NCI-H2107 (cell line): ENCODE results near the gene ECHS1.

Experiments
- DNase-seq: peaks from one replicate; lab custom pipeline; 2025; lab: John Stamatoyannopoulos, UW

ECHS1 gene

GRCh38 chr10:133341983-133342382, 31.2 kb downstream of the ECHS1 start:
- no peak for DNase-seq

DNA sequence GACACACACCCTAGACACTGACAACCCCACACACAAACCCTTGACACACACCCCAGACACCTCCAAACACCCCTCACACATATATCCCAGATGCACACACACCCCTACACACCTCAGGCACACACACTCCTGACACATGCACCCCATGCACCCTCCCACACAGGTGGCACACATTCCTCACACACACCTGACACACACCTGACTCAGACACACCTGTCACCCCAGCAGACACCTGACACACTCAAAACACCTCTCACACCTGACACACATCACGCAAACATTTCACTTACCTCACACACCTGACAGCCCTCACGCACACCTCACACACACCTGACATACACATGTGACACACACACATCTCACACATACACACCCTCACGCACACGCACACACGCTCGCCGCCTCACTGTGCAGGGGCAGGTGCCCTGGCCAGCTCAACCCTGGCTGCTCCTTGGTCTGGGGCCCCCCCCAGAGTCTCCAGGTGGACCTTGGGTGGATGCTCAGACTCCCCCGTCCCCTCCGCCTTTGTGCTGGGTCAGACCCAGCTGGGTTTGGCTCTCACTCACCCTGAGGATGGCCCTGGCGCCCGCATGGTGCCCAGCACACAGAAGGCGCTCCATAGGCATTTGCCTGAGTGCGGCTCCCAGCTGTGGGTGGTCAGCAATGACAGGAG, 33.3 kb downstream of the ECHS1 start:
- DNase-seq, result no peak

DNA sequence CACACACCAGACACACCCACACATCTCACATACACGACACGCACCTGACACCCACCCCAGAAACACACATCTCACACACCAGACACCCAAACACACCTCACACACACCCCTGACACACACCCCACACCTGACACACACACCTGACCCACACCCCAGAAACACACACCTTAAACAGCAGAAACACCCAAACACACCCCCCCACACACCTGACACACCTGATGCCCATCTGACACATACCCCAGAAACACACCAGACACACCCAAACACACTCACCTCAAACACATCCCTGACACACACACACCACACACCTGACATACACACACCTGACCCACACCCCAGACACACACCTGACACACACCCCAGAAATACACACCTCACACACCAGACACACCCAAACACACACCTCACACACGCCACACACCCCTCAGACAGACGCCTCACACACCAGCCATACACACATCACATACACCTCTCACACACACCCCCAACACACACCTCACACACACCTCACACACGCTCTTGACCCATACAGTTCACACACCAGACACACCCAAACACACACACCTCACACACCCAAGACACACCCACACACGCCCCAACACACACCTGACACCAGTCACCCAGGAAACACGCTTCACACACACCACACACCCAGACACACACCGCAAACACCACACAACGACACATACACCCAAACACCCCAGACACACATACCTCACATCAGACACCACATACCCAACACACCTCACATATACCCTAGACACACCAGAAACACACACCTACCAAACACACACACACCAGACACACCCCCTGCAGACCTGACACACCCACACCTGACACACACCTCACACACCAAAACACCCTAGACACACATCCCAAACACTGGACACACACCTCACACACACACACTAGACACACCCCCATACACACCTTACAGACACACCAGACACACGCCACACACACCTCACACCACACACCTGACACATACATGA, 34.8 kb downstream of the ECHS1 start:
- DNase-seq, result no peak

- DNase-seq, result no peak
These were observed 35.8 kb downstream of the ECHS1 start for GRCh38 chr10:133337370-133337725.

GRCh38 chr10:133336577-133337369, 36.4 kb downstream of the ECHS1 start, which contains the start of gene CALY:
Gene CALY, minus strand, starts transcription at chr10:133336896. Its CDS starts 7,907 bp downstream, at chr10:133328989.
- no peak for DNase-seq

GRCh38 chr10:133336118-133336576, 37.0 kb downstream of the ECHS1 start:
- no peak for DNase-seq

DNA sequence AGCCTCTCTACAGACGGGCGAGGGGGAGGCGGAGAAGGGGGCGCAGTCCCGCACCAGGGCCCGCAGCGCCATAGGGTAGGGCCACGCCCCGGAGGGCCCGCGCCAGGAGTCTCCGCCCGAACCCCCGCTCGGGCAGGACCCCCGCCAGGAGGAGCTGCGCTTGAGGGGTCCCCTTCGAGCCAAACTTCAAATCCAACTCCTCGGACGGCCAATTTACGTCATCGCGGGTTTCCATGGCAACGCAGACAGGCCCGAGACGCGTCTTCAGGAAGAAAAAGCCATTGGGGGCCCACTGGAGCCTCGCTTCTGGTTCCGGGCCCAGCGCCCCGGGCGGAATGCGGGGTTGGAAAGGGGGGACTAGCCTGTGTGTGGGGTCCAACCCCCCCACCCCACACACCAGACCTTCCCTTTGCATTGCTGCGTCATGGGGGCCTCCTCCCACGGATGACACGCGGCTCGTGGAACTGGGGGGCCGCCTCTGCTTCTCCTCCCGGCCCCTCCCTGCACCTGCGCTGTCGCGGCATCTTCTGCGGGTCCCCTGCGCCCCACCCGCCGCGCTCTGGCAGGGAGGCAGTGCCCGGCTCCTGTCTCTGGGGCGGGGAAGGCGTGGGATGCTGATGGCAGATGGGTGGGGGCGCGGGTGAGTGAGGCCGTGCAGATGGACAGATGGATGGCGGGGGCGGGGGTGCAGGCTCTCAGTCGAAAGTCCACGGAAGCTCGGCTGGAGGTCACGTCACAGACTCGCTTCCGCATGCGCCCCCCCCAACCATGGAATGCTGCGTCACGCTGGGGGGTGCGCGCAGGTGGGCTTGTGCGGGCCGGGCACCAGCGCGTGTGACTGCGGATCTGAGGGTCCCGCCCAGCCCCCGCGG, 37.7 kb downstream of the ECHS1 start:
- DNase-seq, result no peak

DNA sequence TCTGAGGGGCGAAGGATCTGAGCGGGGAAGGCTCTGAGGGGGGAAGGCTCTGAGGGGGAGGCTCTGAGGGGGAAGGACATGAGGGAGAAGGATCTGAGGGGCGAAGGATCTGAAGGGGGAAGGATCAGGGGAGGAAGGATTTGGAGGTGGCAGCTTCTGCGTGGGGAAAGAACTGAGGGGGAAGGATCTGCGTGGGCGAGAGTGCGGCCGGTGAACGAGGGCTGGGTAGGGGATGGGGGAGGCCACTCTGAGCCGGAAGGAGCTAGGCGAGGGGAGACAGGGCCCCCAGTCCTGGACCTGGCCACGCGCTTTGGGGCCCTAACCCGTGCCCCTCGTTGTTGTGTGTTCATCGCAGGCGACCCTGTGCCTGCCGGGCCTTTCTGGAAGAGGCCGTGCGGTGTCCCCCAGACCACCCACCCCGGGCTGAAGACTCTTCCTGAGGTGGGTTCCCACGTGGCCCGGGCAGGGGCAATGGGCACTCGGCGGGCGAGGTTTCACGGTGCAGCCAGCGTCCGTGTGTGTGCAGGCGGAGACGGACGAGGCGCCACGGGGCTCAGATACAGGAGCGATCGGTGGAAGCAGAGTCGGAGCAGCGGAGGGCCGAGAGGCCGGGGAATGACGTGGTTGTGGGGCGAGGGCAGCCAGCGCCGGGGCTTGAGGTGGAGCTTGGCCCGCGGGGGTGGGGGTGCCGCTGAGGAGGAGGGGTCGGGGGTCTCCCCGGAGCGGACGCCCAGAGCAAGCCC, 38.5 kb downstream of the ECHS1 start:
- no peak for DNase-seq

GRCh38 chr10:133332936-133333699, 40.0 kb downstream of the ECHS1 start:
- DNase-seq, result no peak

DNA sequence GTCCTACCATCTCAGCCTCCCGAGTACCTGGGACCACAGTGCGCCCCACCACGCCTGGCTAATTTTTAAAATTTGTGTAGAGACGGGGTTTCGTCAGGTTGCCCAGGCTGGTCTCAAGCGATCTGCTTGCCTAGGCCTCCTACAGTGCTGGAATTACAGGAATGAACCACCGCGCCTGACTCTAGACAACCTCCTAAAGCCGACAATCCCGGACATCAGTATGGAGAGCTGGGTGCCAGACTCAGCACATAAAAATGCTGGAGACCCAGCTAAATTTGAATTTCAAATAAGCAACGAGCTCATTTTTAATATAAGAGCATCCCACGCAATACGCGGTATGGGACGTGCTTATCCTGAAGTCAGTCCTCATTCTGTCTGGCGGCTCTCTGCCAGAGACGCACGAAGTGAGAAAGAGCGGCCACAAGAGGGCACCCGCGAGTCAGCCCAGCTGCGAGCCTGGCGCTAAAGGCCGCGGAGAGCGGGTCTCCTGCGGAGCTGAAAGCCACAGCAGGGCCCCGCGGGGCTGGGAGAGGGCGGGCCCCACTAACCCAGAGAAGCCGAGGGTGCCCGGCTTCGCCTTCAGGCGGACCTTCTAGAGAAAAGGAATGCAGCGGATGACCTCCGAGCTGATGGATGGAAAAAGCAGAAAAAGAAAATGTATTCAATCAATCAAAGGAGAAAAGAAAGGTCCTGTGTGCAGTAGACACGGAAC, 43.5 kb downstream of the ECHS1 start:
- peak; percentile 59 for DNase-seq

GRCh38 chr10:133328358-133329343, 44.5 kb downstream of the ECHS1 start:
- no peak for DNase-seq

DNA sequence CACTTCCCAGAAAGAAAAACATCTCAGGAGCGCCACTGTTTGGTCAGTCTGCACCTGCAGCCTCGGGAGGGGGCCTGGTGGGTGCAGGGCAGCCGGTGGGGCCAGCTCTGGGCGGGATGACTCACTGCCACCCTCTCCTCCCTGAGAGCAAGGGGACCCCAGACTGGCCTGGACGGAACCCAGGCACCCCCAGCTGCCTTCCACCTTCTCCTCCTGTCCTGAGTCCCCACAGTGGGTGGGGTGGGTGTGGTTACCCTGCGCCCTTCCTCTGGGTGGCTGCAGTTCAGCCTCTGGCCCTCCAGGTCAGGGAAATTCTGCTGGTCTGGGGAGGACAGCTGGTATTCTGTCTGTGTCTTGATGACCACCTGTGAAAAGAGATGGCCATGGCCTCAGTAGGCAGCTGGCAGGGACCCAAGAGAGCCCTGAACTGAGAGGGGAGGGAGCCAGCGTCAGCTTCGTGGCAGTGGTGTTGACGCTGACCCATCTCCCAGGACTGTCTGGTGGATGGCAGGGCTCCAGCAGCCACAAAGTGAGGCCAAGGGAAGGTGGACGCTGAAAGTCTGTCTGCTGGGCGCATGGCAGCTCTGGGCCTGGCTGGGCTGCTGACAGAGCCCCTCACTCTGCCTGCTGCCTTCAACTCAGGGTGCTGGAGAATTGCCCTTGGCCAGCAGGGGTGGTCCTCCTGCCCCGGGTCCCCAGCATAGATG, 45.4 kb downstream of the ECHS1 start:
- no peak for DNase-seq

- no peak for DNase-seq
These were observed 46.2 kb downstream of the ECHS1 start for GRCh38 chr10:133326745-133327650.

DNA sequence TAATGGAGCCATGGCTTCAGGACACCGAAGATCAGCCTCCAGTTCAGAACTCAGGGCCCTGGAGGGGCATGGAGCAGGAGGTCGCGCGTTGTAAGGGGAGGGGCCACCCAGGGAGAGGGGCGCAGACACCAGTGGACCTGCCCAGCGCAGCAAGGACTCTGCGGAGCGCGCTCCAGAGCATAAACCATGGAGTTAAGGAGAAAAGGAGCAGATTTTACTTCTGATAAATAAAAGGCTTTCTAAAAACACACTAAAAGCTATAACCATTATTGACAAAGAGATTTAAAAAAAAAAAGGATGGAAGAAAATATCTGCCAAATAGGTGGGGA, 47.0 kb downstream of the ECHS1 start:
- DNase-seq, result no peak

GRCh38 chr10:133325440-133326222, 47.5 kb downstream of the ECHS1 start:
- DNase-seq, result no peak
